Measurements from ENCODE around the gene ABR. TPM values are rescaled to one million over a fixed set of nuclear protein-coding genes. Genes with fewer than 3 reads are reported as not detected.

ABR gene
- total and polyA plus RNA-seq, 2 of the 13 experiments (the other 11 are each of a cell fraction or from before 2014, with no cell fraction given): 12.4 to 40.4 TPM

- TF ChIP-seq ZNF687 (CRISPR knock-in tag; IDR thresholded peaks at IDR 0.05) (peak; percentile 50), HOXA7 (CRISPR knock-in tag; IDR thresholded peaks at IDR 0.05) (no peak), ZBED4 (CRISPR knock-in tag; IDR thresholded peaks at IDR 0.05; ENCODE audit: borderline replicate concordance) (no peak), ZBTB7B (CRISPR knock-in tag; IDR thresholded peaks at IDR 0.05) (0 out of 2 replicates have a peak, but pooled peaks have one; percentile 33), CSRNP1 (CRISPR knock-in tag; IDR thresholded peaks at IDR 0.05) (peak; percentile 43; the same call in 1 of the 2 replicates), HNF1A (IDR thresholded peaks at IDR 0.05; ENCODE audit: low read depth) (no peak), HNF1A (CRISPR knock-in tag; IDR thresholded peaks at IDR 0.05; ENCODE audit: borderline replicate concordance) (0 out of 2 replicates have a peak, but pooled peaks have one; percentile 17), ARID5B (CRISPR knock-in tag; IDR thresholded peaks at IDR 0.05) (no peak), ZSCAN21 (CRISPR knock-in tag; IDR thresholded peaks at IDR 0.05; ENCODE audit: borderline replicate concordance) (peak; percentile 23; the same call in 1 of the 2 replicates)
Observed at GRCh38 chr17:1108478-1108764, 71.4 kb downstream of the ABR start (continued).
